NT2/D1 (cell line): ENCODE results near the gene FGF2.

Experiments used
- SUZ12 ChIP-seq: IDR thresholded peaks from 2 replicates; pipeline ENCODE4 v1.6.1; 2011; ENCODE audit not compliant: insufficient read length, insufficient read depth; ENCODE audit errors: extremely low read depth
- YY1 ChIP-seq: IDR thresholded peaks from 2 replicates; pipeline ENCODE4 v1.6.1; 2011; ENCODE audit not compliant: insufficient read length, insufficient read depth
- ZNF274 ChIP-seq: IDR thresholded peaks from 2 replicates; pipeline ENCODE4 v1.6.1; 2011; ENCODE audit warnings: mild to moderate bottlenecking, low read depth, low read length

- no peak for TF ChIP-seq SUZ12
- no peak for TF ChIP-seq ZNF274
- no peak for TF ChIP-seq YY1
Measured at GRCh38 chr4:122912810-122913575, 86.4 kb downstream of the FGF2 start.
